Aorta (tissue), 5 donors: ENCODE measurements around the gene TMEM37. TPM values are rescaled to one million over a fixed set of nuclear protein-coding genes. Genes with fewer than 3 reads are reported as not detected.

Experiments
- ATAC-seq: fragments of 200-7000 bp; cut with Tn5 transposase; one replicate; pipeline ENCODE4 v1.9.1; 2022; ENCODE audit warnings: moderate library complexity; ENCODE audit not compliant: low FRiP score
- DNase-seq, 2 donors: peaks; one replicate each; pipeline ENCODE4 v3.0.0-alpha.2; 2020
- H3K27ac ChIP-seq, 2 donors: one replicate each; pipeline ENCODE4 v1.5.1; 2013; ENCODE audit warnings: low read length in 2 of 2, mild to moderate bottlenecking in 2 of 2, moderate library complexity in 2 of 2, control low read depth in 1 of 2, inconsistent platforms in 1 of 2, low read depth in 1 of 2
- H3K27me3 ChIP-seq, 2 donors: one replicate each; pipeline ENCODE4 v1.6.1; 2013; ENCODE audit warnings: control low read depth in 1 of 2, low read length in 1 of 2, mild to moderate bottlenecking in 1 of 2, moderate library complexity in 1 of 2; ENCODE audit not compliant: insufficient read depth in 2 of 2, control insufficient read depth in 1 of 2
- H3K36me3 ChIP-seq, 2 donors: one replicate each; pipeline ENCODE4 v1.6.1; 2013; ENCODE audit warnings: control low read depth in 1 of 2, low read length in 1 of 2, mild to moderate bottlenecking in 1 of 2; ENCODE audit not compliant: insufficient read depth in 2 of 2, control insufficient read depth in 1 of 2
- H3K4me1 ChIP-seq, 2 donors: one replicate each; pipeline ENCODE4 v1.6.1; 2013; ENCODE audit warnings: low read length in 2 of 2, control low read depth in 1 of 2, mild to moderate bottlenecking in 1 of 2, moderate library complexity in 1 of 2; ENCODE audit not compliant: insufficient read depth in 2 of 2, control insufficient read depth in 1 of 2
- H3K4me3 ChIP-seq, 2 donors: one replicate each; pipeline ENCODE4 v1.5.1; 2013; ENCODE audit warnings: low read length in 2 of 2, control low read depth in 1 of 2, mild to moderate bottlenecking in 1 of 2
- H3K9me3 ChIP-seq: one replicate; pipeline ENCODE4 v1.6.1; 2013; ENCODE audit warnings: mild to moderate bottlenecking, low read length; ENCODE audit not compliant: control insufficient read depth
- WGBS, 2 donors: extraction: QIAGEN DNeasy Blood & Tissue Kit; methylation state at CpG; one replicate each; pipeline ENCODE4 v1.1.7; 2013; 5-methylcytosine and 5-hydroxymethylcytosine counted together
- intact Hi-C, 2 donors: fragments of 100-400 bp; cut with DNase I; formaldehyde crosslinking; loops; one replicate each; pipeline versions ENCODE4 v1.14.2 to v1.15.0; 2022
- polyA plus RNA-seq, 2 donors: library from polyadenylated mRNA; stranded (reverse); fragments of 200-250 nt; gene quantifications; one replicate each; pipeline ENCODE4 v1.2.3, GENCODE V29; 2013
- total RNA-seq, 2 donors: library from RNA; stranded (reverse); fragmentation: NEBNext Ultra II Directional; extraction: Animal tissue kit (Norgen Biotek cat#: 25700); gene quantifications; one replicate each; pipeline ENCODE4 v1.2.1, GENCODE V29; 2021
- donor health status: healthy with polysubstance abuse.
- donor health status: Bipolar disorder and iron deficiency.
- donor health status: DM: no; HTN: no; CAD: no.
- donor health status: DM: no; HTN: no; CAD: no.
- donor health status: DM: yes; HTN: yes; CAD: no.

TMEM37 gene
- total and polyA plus RNA-seq, 4 donors = 1.2 to 19.8 (median 8.1) TPM

- no peak overlapping the region for H3K4me3 ChIP-seq
- ATAC-seq (no peak), DNase-seq (no peak)
- intact Hi-C loops = no loop called here
- H3K9me3 ChIP-seq = no peaks in the 10 kb centered on the region
- no peaks in the 10 kb centered on the region for H3K36me3 ChIP-seq
- no peaks in the 10 kb centered on the region for H3K27me3 ChIP-seq
- H3K27ac ChIP-seq = no peak overlapping the region
- WGBS, 2 donors = 52 to 69% methylated on average over 13 of the region's 13 CpGs
- H3K4me1 ChIP-seq = no peaks in the 10 kb centered on the region
Observed at GRCh38 chr2:119455066-119455718, 23.5 kb downstream of the TMEM37 start.

GRCh38 chr2:119460076-119460475 lies 28.4 kb downstream of the TMEM37 start:
- Histone ChIP-seq H3K4me3 (no peak overlapping the region), H3K36me3 (no peaks in the 10 kb centered on the region), H3K27me3 (no peaks in the 10 kb centered on the region), H3K4me1 (no peaks in the 10 kb centered on the region), H3K27ac (no peak overlapping the region), H3K9me3 (no peaks in the 10 kb centered on the region)
- no peak for DNase-seq
- ATAC-seq = no peak
- intact Hi-C loops = no loop called here
- 51 to 62% methylated on average over 2 of the region's 2 CpGs for WGBS, 2 donors

- no peak overlapping the region for H3K27ac ChIP-seq
- no peak overlapping the region for H3K4me3 ChIP-seq
- H3K4me1 ChIP-seq = no peaks in the 10 kb centered on the region
- H3K27me3 ChIP-seq = no peaks in the 10 kb centered on the region
- H3K36me3 ChIP-seq = no peaks in the 10 kb centered on the region
- intact Hi-C loops = no loop called here
- DNase-seq (no peak), ATAC-seq (no peak)
- WGBS, 2 donors = 91 to 95% methylated on average over 5 of the region's 5 CpGs
- no peaks in the 10 kb centered on the region for H3K9me3 ChIP-seq
Observed at GRCh38 chr2:119461811-119462210, 30.2 kb downstream of the TMEM37 start.

- H3K4me3 ChIP-seq = no peak overlapping the region
- no peaks in the 10 kb centered on the region for H3K9me3 ChIP-seq
- intact Hi-C loops = no loop called here
- H3K27me3 ChIP-seq = no peaks in the 10 kb centered on the region
- WGBS, 2 donors = 94 to 96% methylated on average over 7 of the region's 7 CpGs
- no peak for DNase-seq
- H3K4me1 ChIP-seq = no peaks in the 10 kb centered on the region
- no peaks in the 10 kb centered on the region for H3K36me3 ChIP-seq
- no peak for ATAC-seq
- no peak overlapping the region for H3K27ac ChIP-seq
Observed at GRCh38 chr2:119462574-119462973, 30.9 kb downstream of the TMEM37 start.

GRCh38 chr2:119463136-119463535 lies 31.5 kb downstream of the TMEM37 start:
- intact Hi-C loops = no loop called here
- DNase-seq (no peak), ATAC-seq (no peak)
- Histone ChIP-seq H3K27me3 (no peaks in the 10 kb centered on the region), H3K4me3 (no peak overlapping the region), H3K9me3 (no peaks in the 10 kb centered on the region), H3K27ac (no peak overlapping the region), H3K4me1 (no peaks in the 10 kb centered on the region), H3K36me3 (no peaks in the 10 kb centered on the region)
- WGBS, 2 donors = 67 to 89% methylated on average over 4 of the region's 4 CpGs

GRCh38 chr2:119463990-119464389 lies 32.3 kb downstream of the TMEM37 start:
- DNase-seq = no peak
- Histone ChIP-seq H3K9me3 (no peaks in the 10 kb centered on the region), H3K27me3 (no peaks in the 10 kb centered on the region), H3K36me3 (no peaks in the 10 kb centered on the region), H3K27ac (no peak overlapping the region), H3K4me1 (no peaks in the 10 kb centered on the region), H3K4me3 (no peak overlapping the region)
- 93 to 97% methylated on average over 9 of the region's 9 CpGs for WGBS, 2 donors
- intact Hi-C loops = no loop called here
- ATAC-seq = no peak

- 96% methylated on average over 4 of the region's 4 CpGs for WGBS, 2 donors
- H3K27ac ChIP-seq = no peak overlapping the region
- H3K9me3 ChIP-seq = no peaks in the 10 kb centered on the region
- H3K4me3 ChIP-seq = no peak overlapping the region
- peak in 1 of 2 donors; percentile 78 for DNase-seq
- intact Hi-C loops = no loop called here
- H3K27me3 ChIP-seq = no peaks in the 10 kb centered on the region
- H3K4me1 ChIP-seq = peaks cover 0 to 3% of the 10 kb centered on the region in 2 donors
- H3K36me3 ChIP-seq = no peaks in the 10 kb centered on the region
- no peak for ATAC-seq
Observed at GRCh38 chr2:119464981-119465380, 33.3 kb downstream of the TMEM37 start.

GRCh38 chr2:119465687-119466086 lies 34.0 kb downstream of the TMEM37 start:
- intact Hi-C loops = no loop called here
- DNase-seq (no peak), ATAC-seq (no peak)
- peaks cover 0 to 3% of the 10 kb centered on the region in 2 donors for H3K4me1 ChIP-seq
- no peaks in the 10 kb centered on the region for H3K27me3 ChIP-seq
- H3K9me3 ChIP-seq = no peaks in the 10 kb centered on the region
- H3K4me3 ChIP-seq = no peak overlapping the region
- no peak overlapping the region for H3K27ac ChIP-seq
- whole genome bisulfite sequencing, 2 donors = 93 to 95% methylated on average over 11 of the region's 11 CpGs
- H3K36me3 ChIP-seq = no peaks in the 10 kb centered on the region

- H3K36me3 ChIP-seq = no peaks in the 10 kb centered on the region
- intact Hi-C loops = no loop called here
- ATAC-seq (no peak), DNase-seq (no peak)
- H3K27me3 ChIP-seq = no peaks in the 10 kb centered on the region
- peaks cover 0 to 3% of the 10 kb centered on the region in 2 donors for H3K4me1 ChIP-seq
- no peaks in the 10 kb centered on the region for H3K9me3 ChIP-seq
- no peak overlapping the region for H3K27ac ChIP-seq
- no peak overlapping the region for H3K4me3 ChIP-seq
- 93 to 94% methylated on average over 4 of the region's 4 CpGs for WGBS, 2 donors
Observed at GRCh38 chr2:119466373-119466772, 34.7 kb downstream of the TMEM37 start.
